GM21786 (cell line): ENCODE data around the gene ATP2A2.
A peak's percentile ranks its signal among the peaks of the same experiment; 100 is the strongest.

Experiments used
- ATAC-seq: cut with Tn5 transposase; IDR thresholded peaks from one replicate; pipeline ENCODE4 v1.9.1; 2021; ENCODE audit not compliant: unreplicated experiment

Gene ATP2A2

GRCh38 chr12:110258466-110258865 is 22.6 kb upstream of the ATP2A2 start:
- ATAC-seq: no peak

GRCh38 chr12:110262442-110263388 is 18.3 kb upstream of the ATP2A2 start:
- no peak for ATAC-seq

GRCh38 chr12:110266381-110266960 is 14.6 kb upstream of the ATP2A2 start:
- no peak for ATAC-seq

- ATAC-seq: no peak
These were observed 13.9 kb upstream of the ATP2A2 start for GRCh38 chr12:110266980-110267620.

- no peak for ATAC-seq
These were observed 11.4 kb upstream of the ATP2A2 start for GRCh38 chr12:110269622-110270124.

- ATAC-seq: no peak
These were observed 10.7 kb upstream of the ATP2A2 start for GRCh38 chr12:110270125-110270962.

- no peak for ATAC-seq
These were observed 10.0 kb upstream of the ATP2A2 start for GRCh38 chr12:110271015-110271414.

- no peak for ATAC-seq
These were observed 3.4 kb upstream of the ATP2A2 start for GRCh38 chr12:110277530-110278254.

GRCh38 chr12:110278255-110278536 is 2.9 kb upstream of the ATP2A2 start:
- no peak for ATAC-seq

GRCh38 chr12:110279566-110280375 is 1.3 kb upstream of the ATP2A2 start:
- no peak for ATAC-seq

GRCh38 chr12:110280392-110280778 is 662 bp upstream of the ATP2A2 start:
- no peak for ATAC-seq

GRCh38 chr12:110281549-110282299 is 677 bp downstream of the ATP2A2 start:
- peak; percentile 24 for ATAC-seq

- peak; percentile 12 for ATAC-seq
These were observed 1.3 kb downstream of the ATP2A2 start for GRCh38 chr12:110282300-110282860.

GRCh38 chr12:110282956-110283817 is 2.1 kb downstream of the ATP2A2 start:
- ATAC-seq: no peak

GRCh38 chr12:110284597-110284996 is 3.5 kb downstream of the ATP2A2 start:
- ATAC-seq: no peak

- no peak for ATAC-seq
These were observed 5.6 kb downstream of the ATP2A2 start for GRCh38 chr12:110286623-110287022.

GRCh38 chr12:110287986-110288385 is 6.9 kb downstream of the ATP2A2 start:
- no peak for ATAC-seq
